ENCODE data around the gene PERCC1. TPM values are rescaled to one million over a fixed set of nuclear protein-coding genes. Genes with fewer than 3 reads are reported as not detected.
"Not testable (repeated sequence)": the region's sequence is repeated elsewhere in the genome, so short reads cannot be mapped to it uniquely, and the experiment has no call there.

PERCC1 gene
- total and polyA plus RNA-seq, 11 donors = 0.11 to 0.60 (median 0.34) TPM; not detected in 6

DNA sequence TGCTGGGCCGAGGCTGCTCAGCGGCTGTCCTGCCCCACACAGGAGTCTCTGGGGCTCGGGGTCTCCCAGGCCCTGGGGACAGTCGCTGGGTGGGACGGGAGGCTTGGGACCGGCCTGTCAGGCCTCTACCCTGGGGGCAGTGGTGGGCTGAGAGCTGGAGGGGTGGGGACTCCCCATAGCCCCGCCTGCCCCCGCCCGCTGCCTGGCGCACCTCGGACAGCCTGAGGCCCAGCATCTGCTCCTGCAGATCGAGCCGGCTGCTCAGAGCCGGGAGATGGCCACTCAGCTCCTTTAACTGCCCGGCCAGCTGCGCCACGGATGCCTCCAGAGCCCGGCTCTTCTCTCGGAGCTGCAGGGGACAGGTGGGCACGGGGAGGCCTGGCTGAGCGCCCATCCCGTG is 6.7 kb downstream of the PERCC1 start:
- TF ChIP-seq CTCF (IDR thresholded peaks at IDR 0.05) (no peak), POLR2A (IDR thresholded peaks at IDR 0.05) (no peak)
- Histone ChIP-seq H3K27ac (no peak overlapping the region), H3K4me3 (no peak overlapping the region), H3K27me3 (no peaks in the 10 kb centered on the region), H3K9me3 (no peaks in the 10 kb centered on the region), H3K36me3 (no peaks in the 10 kb centered on the region), H3K4me1 (peaks cover 0 to 7% (median 0%) of the 10 kb centered on the region in 12 donors)
- no peak for ATAC-seq
- 83 to 92% (median 86%) methylated on average over 3 to 22 of the region's 22 CpGs for WGBS, 4 donors
- intact Hi-C loops (cut with DNase I) = no loop called here
- no peak for DNase-seq

DNA sequence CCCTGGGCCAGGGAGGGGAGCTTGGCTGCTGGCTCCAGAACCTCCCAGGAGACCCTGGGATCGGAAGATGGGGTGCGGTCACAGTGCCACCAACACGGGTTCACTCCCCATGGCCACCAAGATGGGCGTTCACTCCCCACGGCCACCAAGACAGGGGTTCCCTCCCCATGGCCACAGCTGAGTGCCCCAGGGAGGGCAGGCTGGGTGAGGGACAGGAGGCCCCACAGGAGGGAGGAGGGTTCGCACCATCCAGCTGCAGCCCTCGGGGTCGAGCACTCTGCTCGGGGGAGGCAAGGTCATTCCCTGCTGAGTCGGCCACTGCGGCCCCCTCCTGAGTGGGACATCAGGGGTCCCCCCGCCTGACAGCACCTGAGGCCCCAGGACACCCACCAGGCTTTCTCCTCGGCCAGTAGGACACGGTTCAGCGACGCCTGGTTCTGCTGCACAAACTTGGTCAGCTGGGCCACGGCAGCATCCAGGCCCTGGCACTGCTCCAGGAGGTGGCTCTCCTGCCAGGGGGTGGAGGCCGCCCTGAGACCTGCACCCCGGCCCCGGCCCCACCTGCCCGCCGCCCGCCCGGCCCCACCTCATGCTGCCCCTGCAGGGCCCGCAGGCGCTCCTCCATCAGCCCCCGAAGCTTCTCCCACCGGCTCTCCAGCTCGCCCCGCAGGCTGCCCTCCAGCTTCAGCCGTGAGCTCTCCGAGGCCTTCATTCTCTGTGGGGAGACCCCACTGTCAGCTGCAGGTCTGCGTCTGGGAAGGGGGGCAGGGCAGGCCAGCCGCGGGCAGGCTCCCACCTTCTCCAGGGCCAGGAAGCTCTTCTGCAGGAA is 7.6 kb downstream of the PERCC1 start:
- Histone ChIP-seq H3K4me3 (no peak overlapping the region), H3K36me3 (no peaks in the 10 kb centered on the region), H3K4me1 (peaks cover 0 to under 1% (median 0%) of the 10 kb centered on the region in 12 donors), H3K27me3 (no peaks in the 10 kb centered on the region), H3K9me3 (no peaks in the 10 kb centered on the region), H3K27ac (no peak overlapping the region)
- DNase-seq (no peak), ATAC-seq (no peak)
- TF ChIP-seq CTCF (IDR thresholded peaks at IDR 0.05) (no peak), POLR2A (IDR thresholded peaks at IDR 0.05) (no peak)
- 81 to 85% (median 82%) methylated on average over 10 to 35 of the region's 35 CpGs for WGBS, 4 donors
- intact Hi-C loops (cut with DNase I) = no loop called here

DNA sequence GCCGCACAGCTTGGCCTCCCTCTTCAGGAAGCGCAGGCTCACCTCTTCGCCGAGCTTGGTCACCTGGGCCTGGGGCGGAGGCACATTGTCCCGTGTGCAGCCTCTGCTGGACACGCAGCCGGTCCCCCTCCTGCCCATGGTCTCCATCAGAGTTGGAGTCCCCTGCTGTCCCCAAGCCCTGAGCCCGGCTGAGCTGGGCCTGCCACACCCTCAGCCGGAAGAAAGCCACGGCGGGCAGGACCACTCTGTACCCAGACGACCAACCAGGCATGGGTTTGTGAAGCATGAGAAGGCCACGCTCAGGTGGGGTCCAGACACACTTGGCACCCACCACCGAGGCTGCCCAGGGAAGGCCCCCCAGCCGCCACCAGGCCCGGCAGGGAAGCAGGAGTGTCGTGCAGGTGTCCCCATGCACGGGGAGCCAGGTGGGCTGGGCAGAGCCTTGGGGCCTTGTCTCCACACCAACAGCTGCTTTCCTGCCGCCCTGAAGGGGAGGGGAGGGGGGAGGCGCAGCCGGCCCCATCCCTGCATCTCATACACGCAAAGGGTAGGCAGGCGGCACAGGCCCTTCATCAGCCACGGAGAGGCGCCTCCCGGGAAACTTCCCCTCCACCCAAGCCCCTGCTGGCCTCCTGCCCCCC is 8.3 kb downstream of the PERCC1 start:
- no peak for TF ChIP-seq POLR2A (IDR thresholded peaks at IDR 0.05)
- no peak for TF ChIP-seq CTCF (IDR thresholded peaks at IDR 0.05)
- 76 to 87% (median 81%) methylated on average over 13 to 27 of the region's 27 CpGs for WGBS, 4 donors
- H3K9me3 ChIP-seq = no peaks in the 10 kb centered on the region
- intact Hi-C loops (cut with DNase I) = no loop called here
- H3K36me3 ChIP-seq = no peaks in the 10 kb centered on the region
- H3K4me1 ChIP-seq = no peaks in the 10 kb centered on the region
- no peak for ATAC-seq
- no peak for DNase-seq
- no peaks in the 10 kb centered on the region for H3K27me3 ChIP-seq
- no peak overlapping the region for H3K4me3 ChIP-seq
- no peak overlapping the region for H3K27ac ChIP-seq

- H3K4me1 ChIP-seq; ATAC-seq; H3K9me3 ChIP-seq; intact Hi-C loops (cut with DNase I); H3K27ac ChIP-seq; H3K4me3 ChIP-seq; H3K36me3 ChIP-seq; DNase-seq; H3K27me3 ChIP-seq: not testable (repeated sequence)
- 89 to 97% (median 92%) methylated on average over 4 of the region's 4 CpGs for WGBS, 4 donors
Observed at GRCh38 chr16:1439699-1440074, 8.8 kb downstream of the PERCC1 start.
